Breast epithelium (tissue), 4 donors: ENCODE measurements around the gene PDE4D. TPM values are rescaled to one million over a fixed set of nuclear protein-coding genes. Genes with fewer than 3 reads are reported as not detected.

Source experiments
- DNase-seq, 2 donors: peaks; one replicate each; pipeline ENCODE4 v3.0.0-alpha.2; 2019; ENCODE audit warnings: low spot score in 2 of 2
- H3K27ac ChIP-seq, 2 donors: fragments of 200-600 bp; sonication (generic) in 1 of 2; one replicate each; pipeline ENCODE4 v1.5.1; 2016 to 2019; ENCODE audit warnings: mild to moderate bottlenecking in 1 of 2
- H3K27me3 ChIP-seq, 2 donors: fragments of 200-600 bp; sonication (generic) in 1 of 2; one replicate each; pipeline versions ENCODE4 v1.5.1 to v1.6.0; 2017 to 2019; ENCODE audit warnings: control low read depth in 1 of 2, mild to moderate bottlenecking in 1 of 2
- H3K36me3 ChIP-seq: fragments of 200-600 bp; one replicate; pipeline ENCODE4 v1.5.1; 2019
- H3K4me1 ChIP-seq, 2 donors: fragments of 200-600 bp; sonication (generic); one replicate each; pipeline ENCODE4 v1.5.1; 2016 to 2019; ENCODE audit warnings: control low read depth in 1 of 2
- H3K4me3 ChIP-seq, 3 donors: fragments of 200-600 bp; sonication (generic); 1 replicate in 2 of 3; 2 replicates in 1 of 3; pipeline ENCODE4 v1.5.1; 2016 to 2019; ENCODE audit warnings: mild to moderate bottlenecking in 3 of 3, moderate library complexity in 2 of 3
- H3K9me3 ChIP-seq, 2 donors: fragments of 200-600 bp; sonication (generic) in 1 of 2; one replicate each; pipeline ENCODE4 v1.5.1; 2016 to 2019; ENCODE audit warnings: control low read depth in 1 of 2
- CTCF ChIP-seq, 3 donors: fragments of 450-650 bp; IDR thresholded peaks; one replicate each; pipeline ENCODE4 v1.5.1; 2016 to 2017; ENCODE audit warnings: antibody characterized with exemption in 3 of 3, mild to moderate bottlenecking in 3 of 3, moderate library complexity in 3 of 3
- POLR2A ChIP-seq: fragments of 450-650 bp; IDR thresholded peaks from one replicate; pipeline ENCODE4 v1.6.1; 2016; ENCODE audit warnings: antibody characterized with exemption, mild to moderate bottlenecking, moderate library complexity
- POLR2AphosphoS5 ChIP-seq, 3 donors: sonication (generic); formaldehyde crosslinking; IDR thresholded peaks; one replicate each; pipeline ENCODE4 v1.6.1; 2017; ENCODE audit warnings: antibody characterized with exemption in 3 of 3
- intact Hi-C: fragments of 100-400 bp; cut with DNase I; formaldehyde crosslinking; loops from one replicate; pipeline ENCODE4 v1.15.1; 2023; ENCODE audit warnings: low total_unique reads
- total RNA-seq, 3 donors: library from RNA; depleted of rRNA; stranded (reverse); fragments of >200 nt; gene quantifications; one replicate each; pipeline ENCODE4 v1.1.0, GENCODE V29; 2016

Gene PDE4D
- total RNA-seq, 3 donors from 2014 or later, result 14.4 to 37.4 (median 28.2) TPM

- H3K4me3 ChIP-seq, result no peak overlapping the region
- no peak overlapping the region for H3K27ac ChIP-seq
- no peaks in the 10 kb centered on the region for H3K36me3 ChIP-seq
- no peak for DNase-seq
- no peaks in the 10 kb centered on the region for H3K4me1 ChIP-seq
- H3K9me3 ChIP-seq, result no peaks in the 10 kb centered on the region
- intact Hi-C loops, result loop anchor here (5.0 kb wide), 1 partner anchor 1229 kb away; no protein-coding TSS in a partner anchor
- H3K27me3 ChIP-seq, result no peaks in the 10 kb centered on the region
- TF ChIP-seq POLR2A (no peak), CTCF (IDR thresholded peaks at IDR 0.05) (no peak), POLR2AphosphoS5 (IDR thresholded peaks at IDR 0.05) (no peak)
Observed at GRCh38 chr5:59583151-59583809, 310.2 kb downstream of the PDE4D start.

- Histone ChIP-seq H3K9me3 (no peaks in the 10 kb centered on the region), H3K27ac (no peak overlapping the region), H3K4me3 (no peak overlapping the region), H3K27me3 (no peaks in the 10 kb centered on the region), H3K36me3 (no peaks in the 10 kb centered on the region), H3K4me1 (no peaks in the 10 kb centered on the region)
- intact Hi-C loops, result loop anchor here (5.0 kb wide), 1 partner anchor 1230 kb away; no protein-coding TSS in a partner anchor
- DNase-seq, result no peak
- TF ChIP-seq POLR2A (no peak), CTCF (IDR thresholded peaks at IDR 0.05) (no peak), POLR2AphosphoS5 (IDR thresholded peaks at IDR 0.05) (no peak)
Observed at GRCh38 chr5:59582746-59583145, 310.8 kb downstream of the PDE4D start.

GRCh38 chr5:59579824-59580167 lies 313.7 kb downstream of the PDE4D start:
- TF ChIP-seq CTCF (IDR thresholded peaks at IDR 0.05) (no peak), POLR2AphosphoS5 (IDR thresholded peaks at IDR 0.05) (no peak), POLR2A (no peak)
- Histone ChIP-seq H3K4me1 (no peaks in the 10 kb centered on the region), H3K4me3 (no peak overlapping the region), H3K27ac (no peak overlapping the region), H3K36me3 (no peaks in the 10 kb centered on the region), H3K9me3 (no peaks in the 10 kb centered on the region), H3K27me3 (no peaks in the 10 kb centered on the region)
- intact Hi-C loops, result loop anchor here (5.0 kb wide), 1 partner anchor 1233 kb away; no protein-coding TSS in a partner anchor
- no peak for DNase-seq

GRCh38 chr5:59579101-59579823 lies 314.3 kb downstream of the PDE4D start:
- intact Hi-C loops, result no loop called here
- H3K4me3 ChIP-seq, result no peak overlapping the region
- no peaks in the 10 kb centered on the region for H3K4me1 ChIP-seq
- DNase-seq, result no peak
- no peak overlapping the region for H3K27ac ChIP-seq
- no peaks in the 10 kb centered on the region for H3K9me3 ChIP-seq
- TF ChIP-seq POLR2AphosphoS5 (IDR thresholded peaks at IDR 0.05), result no peak
- no peak for TF ChIP-seq CTCF (IDR thresholded peaks at IDR 0.05)
- no peaks in the 10 kb centered on the region for H3K27me3 ChIP-seq
- no peaks in the 10 kb centered on the region for H3K36me3 ChIP-seq

- no peak overlapping the region for H3K4me3 ChIP-seq
- H3K4me1 ChIP-seq, result no peaks in the 10 kb centered on the region
- no peak for DNase-seq
- no peaks in the 10 kb centered on the region for H3K36me3 ChIP-seq
- no peaks in the 10 kb centered on the region for H3K9me3 ChIP-seq
- intact Hi-C loops, result no loop called here
- H3K27ac ChIP-seq, result no peak overlapping the region
- no peak for TF ChIP-seq POLR2A
- no peak for TF ChIP-seq POLR2AphosphoS5 (IDR thresholded peaks at IDR 0.05)
- no peak for TF ChIP-seq CTCF (IDR thresholded peaks at IDR 0.05)
- no peaks in the 10 kb centered on the region for H3K27me3 ChIP-seq
Observed at GRCh38 chr5:59577485-59577884, 316.0 kb downstream of the PDE4D start.
